HL-60 (cell line): Measurements from ENCODE around the gene NUB1.

Source experiments
- CTCF ChIP-seq: IDR thresholded peaks from one replicate; pipeline ENCODE4 v1.5.1; 2011; ENCODE audit warnings: low read length, control low read depth, inconsistent platforms; ENCODE audit not compliant: insufficient read depth
- GABPA ChIP-seq: IDR thresholded peaks from 2 replicates; pipeline ENCODE4 v1.6.1; 2012; ENCODE audit warnings: low read depth
- POLR2AphosphoS5 ChIP-seq: IDR thresholded peaks from 2 replicates; pipeline ENCODE4 v1.6.1; 2012; ENCODE audit warnings: low read depth
- REST ChIP-seq: IDR thresholded peaks from 2 replicates; pipeline ENCODE4 v1.6.1; 2012; ENCODE audit warnings: low read depth; ENCODE audit not compliant: insufficient replicate concordance

- TF ChIP-seq POLR2AphosphoS5 (no peak), CTCF (no peak), REST (no peak), GABPA (no peak)
Observed at GRCh38 chr7:151416941-151417315, 75.3 kb downstream of the NUB1 start.
